ENCODE data around the gene PIEZO1.

GRCh38 chr16:88705076-88705684 lies 79.8 kb downstream of the PIEZO1 start:
- no peak for TF ChIP-seq POLR2A (IDR thresholded peaks at IDR 0.05)
- TF ChIP-seq POLR2AphosphoS5 (IDR thresholded peaks at IDR 0.05): no peak
